Endothelial cell of umbilical vein (primary cell): ENCODE data around the gene PARK7. TPM values are rescaled to one million over a fixed set of nuclear protein-coding genes. Genes with fewer than 3 reads are reported as not detected.

ENCODE experiments used
- BruUV-seq: library from RNA; stranded (reverse); fragments of 400-500 nt; replicated peaks from 2 replicates; lab custom pipeline; 2021; lab: Mats Ljungman, UMichigan
- CTCF ChIA-PET: fragments of 300-600, 350-600 bp; sonication (Branson Sonifier 250); formaldehyde crosslinking; loops from one replicate; lab custom pipeline; 2021; ENCODE audit warnings: antibody characterized with exemption, inconsistent platforms; lab: Charles Lee
- POLR2A ChIA-PET: fragments of 300-600, 350-600 bp; sonication (Branson Sonifier 250); formaldehyde crosslinking; loops from one replicate; lab custom pipeline; 2021; ENCODE audit warnings: antibody characterized with exemption, inconsistent platforms; lab: Charles Lee
- DNase-seq: peaks from one replicate; pipeline ENCODE4 v3.0.0-alpha.2; 2011; ENCODE audit warnings: low read depth, low spot score
- FAIRE-seq: peaks from 2 replicates; lab custom pipeline; 2011; peaks lifted over from hg19 to GRCh38; lab: Jason Lieb, UNC
- H2AFZ ChIP-seq: 2 replicates; pipeline ENCODE4 v1.6.0; 2012; ENCODE audit warnings: low read depth, low read length, control low read depth, inconsistent platforms
- H3K27ac ChIP-seq: 2 replicates; pipeline ENCODE4 v1.5.1; 2011; ENCODE audit warnings: low read depth, mild to moderate bottlenecking, control low read depth, low read length, moderate library complexity; ENCODE audit not compliant: insufficient read depth
- H3K27me3 ChIP-seq, 2 experiments: 2 replicates each; pipeline versions ENCODE4 v1.6.0 to v1.6.1; 2011; ENCODE audit warnings: low read length in 2 of 2, mixed read lengths in 1 of 2; ENCODE audit not compliant: control insufficient read depth in 2 of 2, insufficient read depth in 2 of 2
- H3K36me3 ChIP-seq, 2 experiments: 2 replicates in 1 of 2; 3 replicates in 1 of 2; pipeline ENCODE4 v1.5.1; 2011; ENCODE audit warnings: low read length in 2 of 2, mild to moderate bottlenecking in 1 of 2, moderate library complexity in 1 of 2; ENCODE audit not compliant: control insufficient read depth in 2 of 2, insufficient read depth in 2 of 2; ENCODE audit errors: extremely low read depth in 1 of 2
- H3K4me1 ChIP-seq: 3 replicates; pipeline ENCODE4 v1.5.1; 2011; ENCODE audit warnings: mild to moderate bottlenecking, low read length; ENCODE audit not compliant: control insufficient read depth, insufficient read depth; ENCODE audit errors: extremely low read depth
- H3K4me2 ChIP-seq: 2 replicates; pipeline ENCODE4 v1.6.1; 2011; ENCODE audit warnings: low read length, control low read depth, mixed read lengths; ENCODE audit not compliant: insufficient read depth
- H3K4me3 ChIP-seq, 3 experiments: fragments of 200-600 bp in 1 of 3; sonication (generic), shearing (Covaris generic) in 1 of 3; replicated peaks in 1 of 3; 2 replicates each; pipeline ENCODE4 v1.5.1; 2011 to 2016; ENCODE audit warnings: control low read depth in 3 of 3, low read length in 3 of 3, mild to moderate bottlenecking in 2 of 3, inconsistent platforms in 1 of 3, low read depth in 1 of 3, moderate library complexity in 1 of 3; ENCODE audit not compliant: insufficient read depth in 1 of 3
- H3K79me2 ChIP-seq: 2 replicates; pipeline ENCODE4 v1.6.0; 2012; ENCODE audit warnings: low read length, inconsistent platforms; ENCODE audit not compliant: control insufficient read depth, insufficient read depth
- H3K9ac ChIP-seq: replicated peaks from 2 replicates; pipeline ENCODE3; 2011; ENCODE audit warnings: low read length, control low read depth; ENCODE audit not compliant: insufficient read depth; ENCODE audit errors: extremely low read depth
- H3K9me1 ChIP-seq: replicated peaks from 3 replicates; pipeline ENCODE4 v1.6.0; 2011; ENCODE audit warnings: mild to moderate bottlenecking, low read length; ENCODE audit not compliant: control insufficient read depth, insufficient read depth; ENCODE audit errors: extremely low read depth
- H3K9me3 ChIP-seq: replicated peaks from 2 replicates; pipeline ENCODE4 v1.5.1; 2012; ENCODE audit warnings: low read length, inconsistent platforms; ENCODE audit not compliant: control insufficient read depth, insufficient read depth
- H4K20me1 ChIP-seq: replicated peaks from 2 replicates; pipeline ENCODE3; 2011; ENCODE audit warnings: mild to moderate bottlenecking, low read length; ENCODE audit not compliant: control insufficient read depth, insufficient read depth; ENCODE audit errors: extremely low read depth
- EZH2 ChIP-seq: IDR thresholded peaks from 2 replicates; pipeline ENCODE4 v1.6.1; 2012; ENCODE audit warnings: borderline replicate concordance, low read depth, mild to moderate bottlenecking, moderate library complexity, low read length, inconsistent platforms; ENCODE audit not compliant: severe bottlenecking
- dilution Hi-C: fragments of 300-500 bp; cut with MboI; formaldehyde crosslinking; loops from one replicate; pipeline ENCODE4 v1.15.0; 2019; ENCODE audit warnings: low sequenced_read_pairs; ENCODE audit not compliant: extremely low pct_ligation_motif_present
- intact Hi-C: fragments of 100-400 bp; cut with micrococcal nuclease; formaldehyde crosslinking; loops from one replicate; pipeline ENCODE4 v1.10.0; 2022
- polyA plus RNA-seq, 4 experiments: library from polyadenylated mRNA; depleted of rRNA in 3 of 4; stranded (reverse) in 3 of 4; unstranded in 1 of 4; fragments of >200 nt; gene quantifications; 2 replicates each; pipeline versions ENCODE4 v1.2.1 to v1.2.3, GENCODE V29; 2011 to 2012; ENCODE audit warnings: missing spikeins in 1 of 4
- total RNA-seq: library from RNA; stranded (reverse); gene quantifications from 2 replicates; pipeline ENCODE4 v1.2.3, GENCODE V29; 2021
- TF ChIP-seq, protein P1 (sequence below), 2 donors: IDR thresholded peaks; 1 replicate in 1 of 2; 2 replicates in 1 of 2; pipeline ENCODE4 v1.5.1; 2011; ENCODE audit warnings: low read length in 2 of 2, mild to moderate bottlenecking in 2 of 2, moderate library complexity in 2 of 2, control low read depth in 1 of 2, inconsistent platforms in 1 of 2, low read depth in 1 of 2; ENCODE audit not compliant: insufficient read depth in 1 of 2; ENCODE audit errors: extremely low read depth in 1 of 2

Gene PARK7
- total and polyA plus RNA-seq, 2 donors (not counting 3 experiments of a cell fraction or from before 2014, with no cell fraction given) = 203 to 294 TPM

DNA sequence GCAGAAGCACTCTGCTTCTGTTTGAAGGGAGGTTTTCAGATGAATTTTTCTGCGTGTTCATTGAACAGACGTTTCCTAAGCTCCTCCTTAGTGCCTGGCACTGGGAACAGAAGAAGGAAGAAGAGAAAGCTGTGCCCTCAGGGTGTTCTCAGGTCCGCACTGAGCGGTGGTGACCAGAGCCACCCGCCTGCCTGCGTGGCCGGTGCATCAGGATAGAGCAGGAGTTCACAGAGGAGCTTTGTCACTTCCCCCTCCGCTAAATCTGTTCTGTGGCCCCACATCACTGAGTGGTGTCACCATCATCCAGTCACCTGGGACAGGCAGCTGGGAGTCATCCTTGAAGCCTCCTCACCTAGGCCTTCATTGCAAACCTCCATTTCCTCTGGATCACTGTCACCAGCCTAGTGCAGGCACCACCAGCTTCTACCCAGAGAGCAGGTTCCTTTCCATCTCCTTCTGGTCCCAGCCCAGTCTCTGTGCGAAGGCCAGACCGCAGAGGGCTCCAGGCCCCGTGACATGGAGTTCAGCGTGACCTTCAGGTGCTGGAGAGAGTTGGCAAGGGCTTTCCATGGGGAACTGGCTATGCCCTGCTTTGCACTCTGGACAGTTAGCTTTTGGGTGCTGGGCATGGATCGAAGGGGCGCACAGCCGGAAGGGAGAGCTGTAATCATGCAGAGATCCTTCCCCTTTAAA lies 21.7 kb downstream of the PARK7 start:
- FAIRE-seq (no peak), DNase-seq (no peak)
- Histone ChIP-seq H3K4me2 (no peak overlapping the region), H4K20me1 (no peaks in the 10 kb centered on the region), H3K9me3 (no peaks in the 10 kb centered on the region), H3K9ac (no peak overlapping the region), H3K79me2 (no peaks in the 10 kb centered on the region), H3K9me1 (no peaks in the 10 kb centered on the region), H2AFZ (no peak overlapping the region), H3K27me3 (no peaks in the 10 kb centered on the region), H3K4me3 (no peak overlapping the region), H3K4me1 (no peaks in the 10 kb centered on the region), H3K27ac (no peak overlapping the region), H3K36me3 (peaks cover 22 to 40% of the 10 kb centered on the region in 2 experiments)
- CTCF ChIA-PET = interaction anchor here (1.0 to 11.5 kb wide), 9 partner anchors 8 to 366 kb away, joined by 3 to 147 read pairs (median 9); partner anchors contain the start of gene SLC45A1
- no peak for TF ChIP-seq EZH2
- dilution Hi-C loops (no loop called here), intact Hi-C loops (loop anchor here (2.0 kb wide), 2 partner anchors 32 to 42 kb away; no protein-coding TSS in a partner anchor)
- POLR2A ChIA-PET = no interaction called here
- BruUV-seq = no TSS peak

DNA sequence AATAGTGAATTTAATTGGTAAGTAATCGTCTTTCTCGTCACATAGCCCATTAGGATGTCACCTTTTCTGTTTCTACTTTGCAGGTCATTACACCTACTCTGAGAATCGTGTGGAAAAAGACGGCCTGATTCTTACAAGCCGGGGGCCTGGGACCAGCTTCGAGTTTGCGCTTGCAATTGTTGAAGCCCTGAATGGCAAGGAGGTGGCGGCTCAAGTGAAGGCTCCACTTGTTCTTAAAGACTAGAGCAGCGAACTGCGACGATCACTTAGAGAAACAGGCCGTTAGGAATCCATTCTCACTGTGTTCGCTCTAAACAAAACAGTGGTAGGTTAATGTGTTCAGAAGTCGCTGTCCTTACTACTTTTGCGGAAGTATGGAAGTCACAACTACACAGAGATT lies 23.3 kb downstream of the PARK7 start:
- DNase-seq (no peak), FAIRE-seq (no peak)
- no TSS peak for BruUV-seq
- no peak overlapping the region for H3K4me3 ChIP-seq
- H2AFZ ChIP-seq = no peak overlapping the region
- no peak overlapping the region for H3K4me2 ChIP-seq
- H4K20me1 ChIP-seq = no peaks in the 10 kb centered on the region
- H3K36me3 ChIP-seq = peaks cover 16 to 32% of the 10 kb centered on the region in 2 experiments
- dilution Hi-C loops (no loop called here), intact Hi-C loops (no loop called here)
- no peaks in the 10 kb centered on the region for H3K9me1 ChIP-seq
- H3K9ac ChIP-seq = no peak overlapping the region
- H3K27ac ChIP-seq = no peak overlapping the region
- TF ChIP-seq, protein P1, sequence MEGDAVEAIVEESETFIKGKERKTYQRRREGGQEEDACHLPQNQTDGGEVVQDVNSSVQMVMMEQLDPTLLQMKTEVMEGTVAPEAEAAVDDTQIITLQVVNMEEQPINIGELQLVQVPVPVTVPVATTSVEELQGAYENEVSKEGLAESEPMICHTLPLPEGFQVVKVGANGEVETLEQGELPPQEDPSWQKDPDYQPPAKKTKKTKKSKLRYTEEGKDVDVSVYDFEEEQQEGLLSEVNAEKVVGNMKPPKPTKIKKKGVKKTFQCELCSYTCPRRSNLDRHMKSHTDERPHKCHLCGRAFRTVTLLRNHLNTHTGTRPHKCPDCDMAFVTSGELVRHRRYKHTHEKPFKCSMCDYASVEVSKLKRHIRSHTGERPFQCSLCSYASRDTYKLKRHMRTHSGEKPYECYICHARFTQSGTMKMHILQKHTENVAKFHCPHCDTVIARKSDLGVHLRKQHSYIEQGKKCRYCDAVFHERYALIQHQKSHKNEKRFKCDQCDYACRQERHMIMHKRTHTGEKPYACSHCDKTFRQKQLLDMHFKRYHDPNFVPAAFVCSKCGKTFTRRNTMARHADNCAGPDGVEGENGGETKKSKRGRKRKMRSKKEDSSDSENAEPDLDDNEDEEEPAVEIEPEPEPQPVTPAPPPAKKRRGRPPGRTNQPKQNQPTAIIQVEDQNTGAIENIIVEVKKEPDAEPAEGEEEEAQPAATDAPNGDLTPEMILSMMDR (IDR thresholded peaks at IDR 0.05; ENCODE audit: extremely low read depth in 1 of 2, insufficient read depth in 1 of 2, low read depth in 1 of 2, low read length in 2 of 2) = no peak
- H3K27me3 ChIP-seq = no peaks in the 10 kb centered on the region
- ChIA-PET CTCF (interaction anchor here (1.6 to 11.5 kb wide), 6 partner anchors 10 to 365 kb away, joined by 3 to 147 read pairs (median 22); partner anchors contain the start of gene SLC45A1), POLR2A (no interaction called here)
- H3K79me2 ChIP-seq = no peaks in the 10 kb centered on the region
- no peaks in the 10 kb centered on the region for H3K4me1 ChIP-seq
- H3K9me3 ChIP-seq = no peaks in the 10 kb centered on the region
